Ureter (tissue), 1 donor: Measurements from ENCODE around the gene HBS1L. TPM values are rescaled to one million over a fixed set of nuclear protein-coding genes. Genes with fewer than 3 reads are reported as not detected.

Experiments
- DNase-seq: peaks from one replicate; pipeline ENCODE4 v3.0.0-alpha.2; 2020; ENCODE audit warnings: low spot score
- total RNA-seq: library from RNA; stranded (reverse); gene quantifications from one replicate; pipeline ENCODE4 v1.2.4, GENCODE V29; 2023
- donor health status: DM: yes; HTN: yes; CAD: no.

The HBS1L gene
- total RNA-seq, 1 donor from 2014 or later, result 61.2 TPM

- DNase-seq, result no peak
Observed at GRCh38 chr6:135037541-135037940, 17.1 kb downstream of the HBS1L start.

GRCh38 chr6:135036731-135037420 lies 17.7 kb downstream of the HBS1L start:
- no peak for DNase-seq

GRCh38 chr6:135033238-135033637 lies 21.4 kb downstream of the HBS1L start:
- no peak for DNase-seq

GRCh38 chr6:135030532-135031178 lies 24.0 kb downstream of the HBS1L start:
- no peak for DNase-seq

- DNase-seq, result no peak
Observed at GRCh38 chr6:135030056-135030473, 24.6 kb downstream of the HBS1L start.

- DNase-seq, result no peak
Observed at GRCh38 chr6:135025775-135026174, 28.8 kb downstream of the HBS1L start.

- DNase-seq, result no peak
Observed at GRCh38 chr6:135025175-135025574, 29.4 kb downstream of the HBS1L start.

GRCh38 chr6:135022050-135022697 lies 32.4 kb downstream of the HBS1L start:
- no peak for DNase-seq

- no peak for DNase-seq
Observed at GRCh38 chr6:135021310-135022049, 33.1 kb downstream of the HBS1L start.

- DNase-seq, result no peak
Observed at GRCh38 chr6:135018941-135019340, 35.7 kb downstream of the HBS1L start.

GRCh38 chr6:135018052-135018451 lies 36.6 kb downstream of the HBS1L start:
- no peak for DNase-seq

GRCh38 chr6:135014353-135014832 lies 40.2 kb downstream of the HBS1L start:
- DNase-seq, result no peak

- DNase-seq, result no peak
Observed at GRCh38 chr6:135013211-135013610, 41.4 kb downstream of the HBS1L start.

- DNase-seq, result no peak
Observed at GRCh38 chr6:135012764-135013163, 41.9 kb downstream of the HBS1L start.

- no peak for DNase-seq
Observed at GRCh38 chr6:135012349-135012748, 42.3 kb downstream of the HBS1L start.

GRCh38 chr6:135008941-135009290 lies 45.7 kb downstream of the HBS1L start:
- no peak for DNase-seq

- no peak for DNase-seq
Observed at GRCh38 chr6:135008072-135008940, 46.3 kb downstream of the HBS1L start.

- DNase-seq, result no peak
Observed at GRCh38 chr6:135006386-135006914, 48.2 kb downstream of the HBS1L start.

GRCh38 chr6:135004399-135004798 lies 50.2 kb downstream of the HBS1L start:
- no peak for DNase-seq

- no peak for DNase-seq
Observed at GRCh38 chr6:135002974-135003703, 51.5 kb downstream of the HBS1L start.
